ENCODE data around the gene HS6ST3.

The HS6ST3 gene

GRCh38 chr13:96681766-96682165, 591.9 kb downstream of the HS6ST3 start:
- DNase-seq (ENCODE audit: low read depth) = no peak
- no peak for TF ChIP-seq CTCF (IDR thresholded peaks at IDR 0.05; ENCODE audit: low read length, missing control alignments)
- no peak overlapping the region for H3K4me3 ChIP-seq (replicated peaks; ENCODE audit: low read depth, low read length)

- DNase-seq (ENCODE audit: low read depth) = no peak
- TF ChIP-seq CTCF (IDR thresholded peaks at IDR 0.05; ENCODE audit: low read length, missing control alignments) = no peak
- no peak overlapping the region for H3K4me3 ChIP-seq (replicated peaks; ENCODE audit: low read depth, low read length)
Measured at GRCh38 chr13:96684469-96684868, 594.6 kb downstream of the HS6ST3 start.

- DNase-seq (ENCODE audit: low read depth) = no peak
- no peak overlapping the region for H3K4me3 ChIP-seq (replicated peaks; ENCODE audit: low read depth, low read length)
- no peak for TF ChIP-seq CTCF (IDR thresholded peaks at IDR 0.05; ENCODE audit: low read length, missing control alignments)
Measured at GRCh38 chr13:96684907-96685306, 595.0 kb downstream of the HS6ST3 start.

GRCh38 chr13:96686286-96686685, 596.4 kb downstream of the HS6ST3 start:
- no peak for TF ChIP-seq CTCF (IDR thresholded peaks at IDR 0.05; ENCODE audit: low read length, missing control alignments)
- H3K4me3 ChIP-seq (replicated peaks; ENCODE audit: low read depth, low read length) = no peak overlapping the region
- DNase-seq (ENCODE audit: low read depth) = no peak

GRCh38 chr13:96687191-96687590, 597.3 kb downstream of the HS6ST3 start:
- no peak for TF ChIP-seq CTCF (IDR thresholded peaks at IDR 0.05; ENCODE audit: low read length, missing control alignments)
- no peak for DNase-seq (ENCODE audit: low read depth)
- H3K4me3 ChIP-seq (replicated peaks; ENCODE audit: low read depth, low read length) = no peak overlapping the region

GRCh38 chr13:96690998-96691397, 601.1 kb downstream of the HS6ST3 start:
- TF ChIP-seq CTCF (IDR thresholded peaks at IDR 0.05; ENCODE audit: low read length, missing control alignments) = no peak
- no peak overlapping the region for H3K4me3 ChIP-seq (replicated peaks; ENCODE audit: low read depth, low read length)
- DNase-seq (ENCODE audit: low read depth) = no peak

- TF ChIP-seq CTCF (IDR thresholded peaks at IDR 0.05; ENCODE audit: low read length, missing control alignments) = no peak
- no peak overlapping the region for H3K4me3 ChIP-seq (replicated peaks; ENCODE audit: low read depth, low read length)
- no peak for DNase-seq (ENCODE audit: low read depth)
Measured at GRCh38 chr13:96696389-96696900, 606.5 kb downstream of the HS6ST3 start.
